Breast epithelium (tissue), 4 donors: ENCODE data around the gene PTGER3. TPM values are rescaled to one million over a fixed set of nuclear protein-coding genes. Genes with fewer than 3 reads are reported as not detected.
"Not testable (repeated sequence)": the region's sequence is repeated elsewhere in the genome, so short reads cannot be mapped to it uniquely, and the experiment has no call there.

Experiments
- DNase-seq, 2 donors: peaks; one replicate each; pipeline ENCODE4 v3.0.0-alpha.2; 2019; ENCODE audit warnings: low spot score in 2 of 2
- H3K27ac ChIP-seq, 2 donors: fragments of 200-600 bp; sonication (generic) in 1 of 2; one replicate each; pipeline ENCODE4 v1.5.1; 2016 to 2019; ENCODE audit warnings: mild to moderate bottlenecking in 1 of 2
- H3K27me3 ChIP-seq, 2 donors: fragments of 200-600 bp; sonication (generic) in 1 of 2; one replicate each; pipeline versions ENCODE4 v1.5.1 to v1.6.0; 2017 to 2019; ENCODE audit warnings: control low read depth in 1 of 2, mild to moderate bottlenecking in 1 of 2
- H3K36me3 ChIP-seq: fragments of 200-600 bp; one replicate; pipeline ENCODE4 v1.5.1; 2019
- H3K4me1 ChIP-seq, 2 donors: fragments of 200-600 bp; sonication (generic); one replicate each; pipeline ENCODE4 v1.5.1; 2016 to 2019; ENCODE audit warnings: control low read depth in 1 of 2
- H3K4me3 ChIP-seq, 3 donors: fragments of 200-600 bp; sonication (generic); 1 replicate in 2 of 3; 2 replicates in 1 of 3; pipeline ENCODE4 v1.5.1; 2016 to 2019; ENCODE audit warnings: mild to moderate bottlenecking in 3 of 3, moderate library complexity in 2 of 3
- H3K9me3 ChIP-seq, 2 donors: fragments of 200-600 bp; sonication (generic) in 1 of 2; one replicate each; pipeline ENCODE4 v1.5.1; 2016 to 2019; ENCODE audit warnings: control low read depth in 1 of 2
- CTCF ChIP-seq, 3 donors: fragments of 450-650 bp; IDR thresholded peaks; one replicate each; pipeline ENCODE4 v1.5.1; 2016 to 2017; ENCODE audit warnings: antibody characterized with exemption in 3 of 3, mild to moderate bottlenecking in 3 of 3, moderate library complexity in 3 of 3
- POLR2A ChIP-seq: fragments of 450-650 bp; IDR thresholded peaks from one replicate; pipeline ENCODE4 v1.6.1; 2016; ENCODE audit warnings: antibody characterized with exemption, mild to moderate bottlenecking, moderate library complexity
- POLR2AphosphoS5 ChIP-seq, 3 donors: sonication (generic); formaldehyde crosslinking; IDR thresholded peaks; one replicate each; pipeline ENCODE4 v1.6.1; 2017; ENCODE audit warnings: antibody characterized with exemption in 3 of 3
- intact Hi-C: fragments of 100-400 bp; cut with DNase I; formaldehyde crosslinking; loops from one replicate; pipeline ENCODE4 v1.15.1; 2023; ENCODE audit warnings: low total_unique reads
- total RNA-seq, 3 donors: library from RNA; depleted of rRNA; stranded (reverse); fragments of >200 nt; gene quantifications; one replicate each; pipeline ENCODE4 v1.1.0, GENCODE V29; 2016

PTGER3 gene
- total RNA-seq, 3 donors from 2014 or later: 43.3 to 193 (median 52.1) TPM

DNA sequence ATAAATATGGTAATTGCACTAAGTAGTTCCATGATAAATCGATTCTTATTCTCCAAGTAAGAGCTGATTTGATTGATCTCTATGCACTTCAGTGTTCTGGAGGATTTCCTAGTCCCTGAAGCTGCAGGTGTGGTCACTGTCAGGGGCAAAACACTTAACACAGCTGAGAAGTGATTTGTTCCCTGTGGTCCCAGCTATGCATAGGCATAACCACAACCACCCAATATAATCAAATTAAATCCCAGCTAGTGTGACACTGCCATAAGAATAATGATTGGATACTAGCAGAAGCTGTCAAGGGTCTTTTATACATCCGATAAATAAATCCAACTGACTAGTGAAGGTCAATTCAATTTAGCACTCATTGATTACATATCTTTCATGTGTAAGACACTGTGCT lies 60.1 kb downstream of the PTGER3 start:
- H3K36me3 ChIP-seq: no peaks in the 10 kb centered on the region
- DNase-seq: no peak
- no peaks in the 10 kb centered on the region for H3K27me3 ChIP-seq
- no peaks in the 10 kb centered on the region for H3K4me1 ChIP-seq
- H3K4me3 ChIP-seq: no peak overlapping the region
- TF ChIP-seq POLR2A (no peak), POLR2AphosphoS5 (IDR thresholded peaks at IDR 0.05) (no peak), CTCF (IDR thresholded peaks at IDR 0.05) (no peak)
- no peak overlapping the region for H3K27ac ChIP-seq
- intact Hi-C loops: no loop called here
- H3K9me3 ChIP-seq: no peaks in the 10 kb centered on the region

DNA sequence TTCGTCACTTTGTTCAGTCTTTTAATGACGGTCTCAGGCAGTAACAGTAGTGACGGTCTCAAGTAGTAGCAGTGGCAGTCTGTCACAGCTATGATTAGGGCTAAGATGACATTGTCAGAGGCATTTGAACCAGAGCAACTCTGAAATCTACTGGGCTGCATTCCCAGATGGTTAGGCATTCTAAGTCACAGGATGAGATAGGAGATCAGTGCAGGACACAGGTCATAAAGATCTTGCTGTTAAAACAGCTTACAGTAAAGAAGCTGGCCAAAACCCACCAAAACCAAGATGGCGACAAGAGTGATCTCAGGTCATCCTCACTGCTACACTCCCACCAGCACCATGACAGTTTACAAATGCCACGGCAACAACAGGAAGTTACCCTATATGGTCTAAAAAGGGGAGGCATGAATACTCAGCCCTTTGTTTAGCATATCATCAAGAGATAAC lies 61.8 kb downstream of the PTGER3 start:
- H3K36me3 ChIP-seq, H3K27me3 ChIP-seq, intact Hi-C loops, H3K4me1 ChIP-seq, H3K4me3 ChIP-seq, DNase-seq, H3K27ac ChIP-seq, H3K9me3 ChIP-seq: not testable (repeated sequence)

DNA sequence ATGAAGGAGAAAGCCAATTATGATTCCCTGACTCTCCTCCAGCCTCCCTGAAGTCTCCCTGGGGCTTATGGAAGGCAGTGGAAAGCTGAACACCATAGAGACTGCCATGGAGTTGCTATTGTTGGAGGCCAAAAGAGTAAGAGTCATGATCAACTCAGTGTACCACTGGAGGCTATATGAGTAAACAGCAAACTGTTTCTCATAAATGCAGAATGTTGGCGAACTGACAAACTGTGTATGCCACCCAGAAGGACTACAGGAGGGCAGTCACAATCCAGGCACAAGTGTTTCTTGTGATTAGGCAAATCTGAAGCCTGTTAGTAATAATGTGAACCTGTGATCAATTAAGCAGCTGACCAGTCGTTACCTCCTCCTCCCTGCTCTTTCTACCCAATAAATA lies 62.3 kb downstream of the PTGER3 start:
- H3K27ac ChIP-seq, H3K9me3 ChIP-seq, intact Hi-C loops, H3K36me3 ChIP-seq, H3K4me1 ChIP-seq, H3K4me3 ChIP-seq, DNase-seq, H3K27me3 ChIP-seq: not testable (repeated sequence)

DNA sequence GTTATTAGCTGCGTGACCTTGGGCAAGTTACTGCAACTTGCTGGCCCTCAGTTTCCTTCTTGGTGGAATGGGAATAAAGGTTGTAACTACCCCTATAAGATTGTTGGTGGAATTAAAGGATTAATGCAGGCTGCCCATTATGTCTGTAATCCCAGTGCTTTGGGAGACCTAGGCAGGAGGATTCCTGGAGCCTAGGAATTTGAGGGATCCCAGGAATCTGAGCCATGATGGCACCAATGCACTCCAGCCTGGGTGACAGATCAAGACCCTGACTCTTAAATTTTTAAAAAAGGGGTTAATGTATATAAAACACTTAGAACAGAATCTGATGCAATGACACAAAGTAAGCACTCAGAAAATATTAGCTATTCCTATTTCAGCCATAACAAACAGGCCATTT lies 67.3 kb downstream of the PTGER3 start:
- H3K4me3 ChIP-seq: no peak overlapping the region
- H3K36me3 ChIP-seq: no peaks in the 10 kb centered on the region
- no peaks in the 10 kb centered on the region for H3K9me3 ChIP-seq
- TF ChIP-seq POLR2A: no peak
- no peak for TF ChIP-seq POLR2AphosphoS5 (IDR thresholded peaks at IDR 0.05)
- no peaks in the 10 kb centered on the region for H3K27me3 ChIP-seq
- H3K27ac ChIP-seq: no peak overlapping the region
- no peaks in the 10 kb centered on the region for H3K4me1 ChIP-seq
- no peak for DNase-seq
- intact Hi-C loops: no loop called here

GRCh38 chr1:70979881-70980280 lies 67.7 kb downstream of the PTGER3 start:
- no peaks in the 10 kb centered on the region for H3K36me3 ChIP-seq
- no peaks in the 10 kb centered on the region for H3K27me3 ChIP-seq
- no peaks in the 10 kb centered on the region for H3K9me3 ChIP-seq
- no peak overlapping the region for H3K4me3 ChIP-seq
- H3K4me1 ChIP-seq: no peaks in the 10 kb centered on the region
- no peak overlapping the region for H3K27ac ChIP-seq
- intact Hi-C loops: no loop called here
- TF ChIP-seq CTCF (IDR thresholded peaks at IDR 0.05) (no peak), POLR2AphosphoS5 (IDR thresholded peaks at IDR 0.05) (no peak), POLR2A (no peak)
- DNase-seq: no peak

DNA sequence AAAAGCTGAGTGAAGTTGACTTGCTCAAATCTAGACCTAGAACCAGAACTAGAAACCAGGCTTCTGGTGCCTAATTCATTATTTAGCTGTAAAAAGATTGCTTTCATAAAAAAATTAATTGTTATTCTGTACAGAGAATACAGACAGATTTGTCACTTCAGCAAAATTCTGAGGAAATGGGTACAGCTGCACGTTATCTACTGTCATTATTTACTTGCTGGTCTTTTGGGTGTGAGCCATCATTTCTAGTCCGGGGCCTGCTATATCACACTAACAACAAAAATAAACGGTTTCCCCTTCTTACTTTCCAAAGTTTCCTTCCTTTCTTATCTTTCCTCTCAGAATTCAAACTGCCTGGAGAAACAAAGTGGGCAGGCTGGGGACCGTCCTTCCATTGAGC lies 68.3 kb downstream of the PTGER3 start:
- TF ChIP-seq POLR2AphosphoS5 (IDR thresholded peaks at IDR 0.05): no peak
- no peak for TF ChIP-seq CTCF (IDR thresholded peaks at IDR 0.05)
- no peak for TF ChIP-seq POLR2A
- no peaks in the 10 kb centered on the region for H3K27me3 ChIP-seq
- H3K27ac ChIP-seq: no peak overlapping the region
- no peaks in the 10 kb centered on the region for H3K9me3 ChIP-seq
- no peak overlapping the region for H3K4me3 ChIP-seq
- intact Hi-C loops: no loop called here
- no peak for DNase-seq
- H3K4me1 ChIP-seq: no peaks in the 10 kb centered on the region
- H3K36me3 ChIP-seq: no peaks in the 10 kb centered on the region

DNA sequence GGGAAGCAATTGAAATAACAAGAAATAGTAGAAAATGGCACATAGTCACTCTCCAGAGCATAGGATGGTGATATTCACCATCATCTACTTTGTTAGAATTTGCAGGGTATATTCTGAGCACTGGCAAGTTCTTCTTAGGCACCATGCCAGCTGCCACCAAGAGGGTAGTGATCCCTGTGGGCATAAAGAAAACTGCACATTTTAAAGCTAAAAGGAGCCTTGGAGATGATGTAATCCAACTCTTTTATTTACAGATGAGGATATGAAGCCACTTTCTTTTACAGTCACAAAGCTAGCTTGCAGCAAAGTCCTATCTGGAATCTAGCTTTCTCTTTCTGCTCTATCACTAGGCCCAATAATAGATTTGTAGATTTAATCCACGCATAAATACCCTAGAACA lies 69.0 kb downstream of the PTGER3 start:
- H3K4me1 ChIP-seq: no peaks in the 10 kb centered on the region
- no peaks in the 10 kb centered on the region for H3K27me3 ChIP-seq
- no peak overlapping the region for H3K27ac ChIP-seq
- H3K4me3 ChIP-seq: no peak overlapping the region
- no peak for DNase-seq
- no peaks in the 10 kb centered on the region for H3K9me3 ChIP-seq
- intact Hi-C loops: no loop called here
- no peaks in the 10 kb centered on the region for H3K36me3 ChIP-seq
- TF ChIP-seq POLR2A (no peak), CTCF (IDR thresholded peaks at IDR 0.05) (no peak), POLR2AphosphoS5 (IDR thresholded peaks at IDR 0.05) (no peak)
